Common myeloid progenitor, CD34-positive (primary cell): Measurements from ENCODE around the gene DOCK10.

Experiments
- CTCF ChIA-PET: fragments of 350-600 bp; sonication (Branson Sonifier 250); formaldehyde crosslinking; loops from one replicate; lab custom pipeline; 2021; ENCODE audit warnings: antibody characterized with exemption; lab: Charles Lee
- POLR2A ChIA-PET: fragments of 350-600 bp; sonication (Branson Sonifier 250); formaldehyde crosslinking; loops from one replicate; lab custom pipeline; 2021; ENCODE audit warnings: antibody characterized with exemption; lab: Charles Lee
- DNase-seq, 3 donors: peaks; one replicate each; pipeline versions ENCODE4 v3.0.0 to v3.0.0-alpha.2; 2013
- H3K27ac ChIP-seq, 2 experiments: 1 replicate in 1 of 2; 2 replicates in 1 of 2; pipeline ENCODE4 v1.7.0; 2013; ENCODE audit warnings: inconsistent platforms in 2 of 2, low read length in 2 of 2, mild to moderate bottlenecking in 2 of 2, low read depth in 1 of 2, moderate library complexity in 1 of 2; ENCODE audit not compliant: severe bottlenecking in 2 of 2, insufficient read depth in 1 of 2, poor library complexity in 1 of 2
- H3K27me3 ChIP-seq, 5 experiments: replicated peaks in 2 of 5; 1 replicate in 3 of 5; 2 replicates in 2 of 5; pipeline versions ENCODE4 v1.6.1 to v1.7.0; 2013; ENCODE audit warnings: low read length in 4 of 5, mild to moderate bottlenecking in 2 of 5, moderate library complexity in 2 of 5, inconsistent platforms in 1 of 5; ENCODE audit not compliant: insufficient read depth in 5 of 5, control insufficient read depth in 4 of 5
- H3K36me3 ChIP-seq, 4 experiments: 1 replicate in 2 of 4; 2 replicates in 2 of 4; pipeline versions ENCODE4 v1.6.1 to v1.7.0; 2013; ENCODE audit warnings: low read length in 3 of 4, control low read depth in 1 of 4, mild to moderate bottlenecking in 1 of 4; ENCODE audit not compliant: control insufficient read depth in 4 of 4, insufficient read depth in 4 of 4
- H3K4me1 ChIP-seq, 4 experiments: 1 replicate in 3 of 4; 2 replicates in 1 of 4; pipeline versions ENCODE4 v1.6.1 to v1.7.1; 2013; ENCODE audit warnings: low read length in 3 of 4, mild to moderate bottlenecking in 3 of 4, control low read depth in 1 of 4, inconsistent platforms in 1 of 4, moderate library complexity in 1 of 4; ENCODE audit not compliant: control insufficient read depth in 4 of 4, insufficient read depth in 4 of 4; ENCODE audit errors: control extremely low read depth in 1 of 4
- H3K4me3 ChIP-seq, 7 experiments: 1 replicate in 4 of 7; 2 replicates in 3 of 7; pipeline versions ENCODE4 v1.5.1 to v1.7.0; 2013; ENCODE audit warnings: mild to moderate bottlenecking in 7 of 7, low read length in 6 of 7, moderate library complexity in 6 of 7, inconsistent platforms in 2 of 7, low read depth in 2 of 7, control low read depth in 1 of 7; ENCODE audit not compliant: insufficient read depth in 4 of 7, control insufficient read depth in 1 of 7; ENCODE audit errors: extremely low read depth in 1 of 7
- H3K9me3 ChIP-seq, 5 experiments: 1 replicate in 4 of 5; 2 replicates in 1 of 5; pipeline versions ENCODE4 v1.6.1 to v1.7.1; 2013; ENCODE audit warnings: low read length in 4 of 5, mild to moderate bottlenecking in 2 of 5, inconsistent platforms in 1 of 5, low read depth in 1 of 5, moderate library complexity in 1 of 5; ENCODE audit not compliant: control insufficient read depth in 4 of 5, insufficient read depth in 2 of 5; ENCODE audit errors: control extremely low read depth in 1 of 5
- whole genome bisulfite sequencing: methylation state at CpG from one replicate; pipeline ENCODE4 v1.1.5; 2013; ENCODE audit not compliant: insufficient coverage; 5-methylcytosine and 5-hydroxymethylcytosine counted together

The DOCK10 gene

DNA sequence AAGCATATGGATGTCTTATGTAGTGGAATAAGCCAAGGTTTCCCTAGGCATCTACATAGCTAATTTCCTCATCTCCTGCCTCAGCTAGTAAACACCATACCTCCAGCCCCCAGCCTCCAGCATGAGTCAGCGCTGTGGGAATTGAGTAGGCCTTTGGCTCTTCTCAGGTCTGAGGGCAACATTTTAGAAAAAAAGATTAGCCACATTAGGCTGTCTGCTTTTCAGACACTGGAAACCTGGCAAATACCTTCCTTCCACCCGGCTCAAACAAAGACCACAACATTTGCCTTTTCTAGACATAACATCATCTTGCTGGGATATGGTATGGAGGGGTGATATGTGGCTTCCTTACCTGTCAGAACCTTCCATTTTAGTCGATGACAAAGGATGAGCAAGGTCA is 320.0 kb downstream of the DOCK10 start:
- Histone ChIP-seq H3K9me3 (peaks cover 0 to 3% (median 0%) of the 10 kb centered on the region in 5 experiments), H3K27ac (no peak overlapping the region), H3K36me3 (no peaks in the 10 kb centered on the region), H3K4me3 (no peak overlapping the region), H3K4me1 (no peaks in the 10 kb centered on the region), H3K27me3 (no peaks in the 10 kb centered on the region)
- ChIA-PET CTCF (no interaction called here), POLR2A (interaction anchor here (0.7 kb wide), 1 partner anchor 883 kb away, joined by 4 read pairs; no protein-coding TSS in a partner anchor)
- 100% methylated on average over 2 of the region's 3 CpGs for WGBS
- DNase-seq = no peak

GRCh38 chr2:224716921-224717320 is 325.3 kb downstream of the DOCK10 start:
- H3K27me3 ChIP-seq = no peaks in the 10 kb centered on the region

GRCh38 chr2:224716201-224716600 is 326.1 kb downstream of the DOCK10 start, which contains the start of gene CCDC195:
TSS of gene CCDC195 (minus strand) at chr2:224716365. CDS start at chr2:224716365, 0 bp downstream.
- no peak for DNase-seq
- Histone ChIP-seq H3K9me3 (no peaks in the 10 kb centered on the region), H3K27me3 (no peaks in the 10 kb centered on the region), H3K27ac (no peak within 1 kb of the TSS), H3K4me3 (no peak within 1 kb of the TSS), H3K4me1 (no peaks in the 10 kb centered on the region), H3K36me3 (no peaks in the 10 kb centered on the region)
- CTCF ChIA-PET = interaction anchor here (0.7 kb wide), 1 partner anchor 591 kb away, joined by 3 read pairs; no protein-coding TSS in a partner anchor
- 93% methylated on average over 4 of the region's 5 CpGs for WGBS
- POLR2A ChIA-PET = no interaction called here

More at GRCh38 chr2:224716921-224717320, 325.3 kb downstream of the DOCK10 start:
- Histone ChIP-seq H3K4me1 (no peaks in the 10 kb centered on the region), H3K4me3 (no peak overlapping the region), H3K9me3 (no peaks in the 10 kb centered on the region), H3K36me3 (no peaks in the 10 kb centered on the region), H3K27ac (no peak overlapping the region)
- no peak for DNase-seq
- no CpG with 5 or more reads among the region's 2 CpGs for WGBS
- ChIA-PET POLR2A (no interaction called here), CTCF (no interaction called here)
